Stomach (tissue), 9 donors: Measurements from ENCODE around the gene TSHZ2. TPM values are rescaled to one million over a fixed set of nuclear protein-coding genes. Genes with fewer than 3 reads are reported as not detected.

Source experiments
- DNase-seq, 2 donors: peaks; one replicate each; pipeline versions ENCODE4 v3.0.0 to v3.0.0-alpha.2; 2013 to 2019
- H3K27ac ChIP-seq, 5 donors: fragments of 200-600 bp in 4 of 5; sonication (generic) in 4 of 5; one replicate each; pipeline ENCODE4 v1.5.1; 2013 to 2019; ENCODE audit warnings: mild to moderate bottlenecking in 1 of 5, moderate library complexity in 1 of 5
- H3K27me3 ChIP-seq, 3 donors: fragments of 200-600 bp; sonication (generic); one replicate each; pipeline ENCODE4 v1.5.1; 2017 to 2019; ENCODE audit warnings: mixed run types in 1 of 3
- H3K36me3 ChIP-seq, 4 donors: fragments of 200-600 bp; sonication (generic); 1 replicate in 3 of 4; 2 replicates in 1 of 4; pipeline ENCODE4 v1.5.1; 2016 to 2019
- H3K4me1 ChIP-seq, 4 donors: fragments of 200-600 bp; sonication (generic); one replicate each; pipeline ENCODE4 v1.5.1; 2016 to 2019
- H3K4me3 ChIP-seq, 4 donors: fragments of 200-600 bp; sonication (generic) in 3 of 4; one replicate each; pipeline ENCODE4 v1.5.1; 2016 to 2019; ENCODE audit warnings: mild to moderate bottlenecking in 1 of 4
- H3K9me3 ChIP-seq, 4 donors: fragments of 200-600 bp; sonication (generic); one replicate each; pipeline ENCODE4 v1.5.1; 2016 to 2019
- EP300 ChIP-seq: sonication (generic); formaldehyde crosslinking; IDR thresholded peaks from one replicate; pipeline ENCODE4 v1.6.1; 2017; ENCODE audit warnings: antibody characterized with exemption
- POLR2A ChIP-seq, 4 donors: fragments of 450-650 bp; IDR thresholded peaks; one replicate each; pipeline ENCODE4 v1.6.1; 2016; ENCODE audit warnings: antibody characterized with exemption in 4 of 4, control low read depth in 2 of 4, mild to moderate bottlenecking in 1 of 4, moderate library complexity in 1 of 4
- POLR2AphosphoS5 ChIP-seq, 3 donors: sonication (generic); formaldehyde crosslinking; IDR thresholded peaks; one replicate each; pipeline ENCODE4 v1.6.1; 2016; ENCODE audit warnings: antibody characterized with exemption in 3 of 3
- WGBS, 5 donors: extraction: QIAGEN DNeasy Blood & Tissue Kit in 3 of 5; methylation state at CpG; one replicate each; pipeline versions ENCODE4 v1.1.5 to v1.1.7; 2013 to 2018; 5-methylcytosine and 5-hydroxymethylcytosine counted together
- intact Hi-C: fragments of 100-400 bp; cut with DNase I; formaldehyde crosslinking; loops from one replicate; pipeline ENCODE4 v1.15.1; 2023; ENCODE audit warnings: low total_unique reads
- polyA plus RNA-seq, 3 donors: library from polyadenylated mRNA; stranded (reverse); fragments of 200-250 nt; gene quantifications; one replicate each; pipeline ENCODE4 v1.2.3, GENCODE V29; 2013
- total RNA-seq, 5 donors: library from RNA; depleted of rRNA; stranded (reverse); fragments of >200 nt; gene quantifications; one replicate each; pipeline versions ENCODE4 v1.1.0 to v1.2.3, GENCODE V29; 2014 to 2016
- TF ChIP-seq, protein P1 (sequence below), 7 experiments: fragments of 450-650 bp in 4 of 7; fragments of 200-600 bp in 3 of 7; sonication (generic) in 3 of 7; IDR thresholded peaks; one replicate each; pipeline ENCODE4 v1.5.1; 2016 to 2019; ENCODE audit warnings: antibody characterized with exemption in 7 of 7, control low read depth in 2 of 7, mild to moderate bottlenecking in 1 of 7
- donor health status: healthy with polysubstance abuse.
- donor health status: Bipolar disorder and iron deficiency.
- donor health status: healthy.

Gene TSHZ2
- total and polyA plus RNA-seq, 8 donors, result 2.9 to 20.5 (median 5.8) TPM

DNA sequence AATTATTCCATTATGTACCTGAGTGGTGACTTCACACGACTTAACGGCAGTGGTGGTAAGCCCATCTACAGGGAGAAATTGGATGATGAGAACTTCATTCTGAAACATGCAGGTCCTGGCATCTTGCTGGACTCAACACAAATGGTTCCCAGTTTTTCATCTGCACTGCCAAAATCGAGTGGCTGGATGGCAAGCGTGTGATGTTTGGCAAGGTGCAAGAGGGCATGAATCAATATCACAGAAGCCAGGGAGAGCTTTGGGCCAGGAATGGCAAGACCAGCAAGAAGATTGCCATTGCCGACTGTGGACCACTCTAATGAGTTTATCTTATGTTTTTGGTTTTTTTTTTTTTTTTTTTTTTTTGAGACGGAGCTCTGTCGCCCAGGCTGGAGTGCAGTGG, 449.2 kb downstream of the TSHZ2 start:
- H3K9me3 ChIP-seq, result peaks cover 0 to 4% (median 0%) of the 10 kb centered on the region in 4 donors
- no peak overlapping the region for H3K4me3 ChIP-seq
- no peak overlapping the region for H3K27ac ChIP-seq
- H3K4me1 ChIP-seq, result no peaks in the 10 kb centered on the region
- intact Hi-C loops, result no loop called here
- H3K27me3 ChIP-seq, result no peaks in the 10 kb centered on the region
- TF ChIP-seq POLR2AphosphoS5 (IDR thresholded peaks at IDR 0.05) (no peak), EP300 (no peak), POLR2A (IDR thresholded peaks at IDR 0.05) (no peak)
- TF ChIP-seq, protein P1, sequence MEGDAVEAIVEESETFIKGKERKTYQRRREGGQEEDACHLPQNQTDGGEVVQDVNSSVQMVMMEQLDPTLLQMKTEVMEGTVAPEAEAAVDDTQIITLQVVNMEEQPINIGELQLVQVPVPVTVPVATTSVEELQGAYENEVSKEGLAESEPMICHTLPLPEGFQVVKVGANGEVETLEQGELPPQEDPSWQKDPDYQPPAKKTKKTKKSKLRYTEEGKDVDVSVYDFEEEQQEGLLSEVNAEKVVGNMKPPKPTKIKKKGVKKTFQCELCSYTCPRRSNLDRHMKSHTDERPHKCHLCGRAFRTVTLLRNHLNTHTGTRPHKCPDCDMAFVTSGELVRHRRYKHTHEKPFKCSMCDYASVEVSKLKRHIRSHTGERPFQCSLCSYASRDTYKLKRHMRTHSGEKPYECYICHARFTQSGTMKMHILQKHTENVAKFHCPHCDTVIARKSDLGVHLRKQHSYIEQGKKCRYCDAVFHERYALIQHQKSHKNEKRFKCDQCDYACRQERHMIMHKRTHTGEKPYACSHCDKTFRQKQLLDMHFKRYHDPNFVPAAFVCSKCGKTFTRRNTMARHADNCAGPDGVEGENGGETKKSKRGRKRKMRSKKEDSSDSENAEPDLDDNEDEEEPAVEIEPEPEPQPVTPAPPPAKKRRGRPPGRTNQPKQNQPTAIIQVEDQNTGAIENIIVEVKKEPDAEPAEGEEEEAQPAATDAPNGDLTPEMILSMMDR (IDR thresholded peaks at IDR 0.05), result no peak
- H3K36me3 ChIP-seq, result no peaks in the 10 kb centered on the region
- 90 to 97% (median 96%) methylated on average over 5 to 7 of the region's 7 CpGs for WGBS, 5 donors
- no peak for DNase-seq

DNA sequence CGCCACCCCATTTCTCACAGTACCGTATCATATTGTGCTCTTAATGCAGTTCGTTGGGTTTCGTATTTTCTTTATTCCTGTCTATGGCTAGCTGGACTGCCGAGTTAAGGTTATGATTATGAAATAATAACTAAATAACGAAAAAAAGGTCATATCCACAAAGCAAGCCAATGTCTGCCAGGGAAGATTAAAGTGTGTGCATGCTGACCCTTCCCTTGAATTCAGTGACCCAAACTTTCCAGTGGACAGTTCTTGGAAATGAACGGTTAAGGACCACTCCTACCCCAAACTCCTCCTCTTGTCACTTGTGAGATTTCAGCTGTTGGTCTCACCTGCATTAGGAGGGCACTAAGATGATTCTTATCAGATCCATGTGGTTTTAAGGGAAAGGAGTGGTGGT, 449.9 kb downstream of the TSHZ2 start:
- no peak for DNase-seq
- 79 to 88% (median 80%) methylated on average over 7 of the region's 7 CpGs for WGBS, 5 donors
- Histone ChIP-seq H3K27ac (no peak overlapping the region), H3K9me3 (peaks cover 0 to 4% (median 0%) of the 10 kb centered on the region in 4 donors), H3K36me3 (no peaks in the 10 kb centered on the region), H3K27me3 (no peaks in the 10 kb centered on the region), H3K4me1 (no peaks in the 10 kb centered on the region), H3K4me3 (no peak overlapping the region)
- TF ChIP-seq, protein P1 (IDR thresholded peaks at IDR 0.05), result no peak
- TF ChIP-seq POLR2A (IDR thresholded peaks at IDR 0.05), result no peak
- TF ChIP-seq POLR2AphosphoS5 (IDR thresholded peaks at IDR 0.05), result no peak
- TF ChIP-seq EP300, result no peak
- intact Hi-C loops, result no loop called here

DNA sequence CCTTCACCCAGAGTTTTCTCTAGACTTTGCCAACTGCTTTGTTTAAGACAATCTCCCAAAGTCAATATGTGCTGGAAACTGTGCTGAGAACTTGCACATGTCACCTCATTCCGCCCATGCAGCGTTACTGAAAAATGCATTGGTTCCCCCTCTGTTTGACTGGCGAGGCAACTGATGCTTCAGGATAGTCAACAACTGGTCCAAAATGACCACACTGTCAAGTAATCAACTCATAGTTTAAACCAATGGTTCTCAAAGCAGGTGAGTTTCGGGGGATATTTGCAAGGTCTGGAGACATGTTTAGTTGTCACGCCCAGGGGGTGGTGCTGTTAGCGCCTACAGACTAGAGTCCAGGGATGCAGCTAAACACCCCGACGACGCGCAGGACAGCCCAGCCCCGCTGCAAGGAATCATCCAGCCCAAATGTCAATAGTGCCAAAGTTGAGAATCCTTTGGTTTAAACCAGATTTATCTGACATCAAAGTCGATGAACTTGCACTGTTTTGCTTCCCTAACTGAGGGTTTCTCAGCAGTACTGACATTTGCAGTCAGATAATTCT, 451.5 kb downstream of the TSHZ2 start:
- intact Hi-C loops, result no loop called here
- Histone ChIP-seq H3K27ac (no peak overlapping the region), H3K36me3 (no peaks in the 10 kb centered on the region), H3K4me3 (no peak overlapping the region), H3K27me3 (no peaks in the 10 kb centered on the region), H3K9me3 (peaks cover 0 to 4% (median 0%) of the 10 kb centered on the region in 4 donors), H3K4me1 (no peaks in the 10 kb centered on the region)
- WGBS, 5 donors, result 38 to 73% (median 62%) methylated on average over 12 of the region's 12 CpGs
- no peak for DNase-seq
- TF ChIP-seq, protein P1 (IDR thresholded peaks at IDR 0.05), result no peak
- no peak for TF ChIP-seq POLR2A (IDR thresholded peaks at IDR 0.05)
- no peak for TF ChIP-seq EP300
- no peak for TF ChIP-seq POLR2AphosphoS5 (IDR thresholded peaks at IDR 0.05)

GRCh38 chr20:53425481-53425880, 453.3 kb downstream of the TSHZ2 start:
- intact Hi-C loops, result no loop called here
- no peak overlapping the region for H3K4me3 ChIP-seq
- no peak for DNase-seq
- H3K4me1 ChIP-seq, result no peaks in the 10 kb centered on the region
- H3K27ac ChIP-seq, result no peak overlapping the region
- H3K9me3 ChIP-seq, result peaks cover 0 to 4% (median 0%) of the 10 kb centered on the region in 4 donors
- 66 to 79% (median 73%) methylated on average over 4 of the region's 4 CpGs for WGBS, 5 donors
- TF ChIP-seq EP300, result no peak
- TF ChIP-seq, protein P1 (IDR thresholded peaks at IDR 0.05), result no peak
- no peak for TF ChIP-seq POLR2A (IDR thresholded peaks at IDR 0.05)
- no peak for TF ChIP-seq POLR2AphosphoS5 (IDR thresholded peaks at IDR 0.05)
- H3K36me3 ChIP-seq, result no peaks in the 10 kb centered on the region
- H3K27me3 ChIP-seq, result no peaks in the 10 kb centered on the region
